SU-DHL-6 (cell line): ENCODE measurements around the gene CRYGS.

Experiments used
- EZH2phosphoT487 ChIP-seq: fragments of 200-600 bp; sonication (generic), shearing (Covaris generic); conservative IDR thresholded peaks from 2 replicates; pipeline ENCODE4 v1.6.1; 2018; ENCODE audit warnings: mild to moderate bottlenecking, antibody characterized with exemption, low read length, moderate library complexity, mixed read lengths
- TF ChIP-seq, protein P1 (sequence below): fragments of 200-600 bp; sonication (generic); IDR thresholded peaks from one replicate; pipeline ENCODE4 v1.5.1; 2017; ENCODE audit warnings: antibody characterized with exemption, mild to moderate bottlenecking, low read length, moderate library complexity; ENCODE audit not compliant: insufficient read depth, poor library complexity, severe bottlenecking

GRCh38 chr3:186489507-186489906, 54.7 kb downstream of the CRYGS start:
- TF ChIP-seq, protein P1, sequence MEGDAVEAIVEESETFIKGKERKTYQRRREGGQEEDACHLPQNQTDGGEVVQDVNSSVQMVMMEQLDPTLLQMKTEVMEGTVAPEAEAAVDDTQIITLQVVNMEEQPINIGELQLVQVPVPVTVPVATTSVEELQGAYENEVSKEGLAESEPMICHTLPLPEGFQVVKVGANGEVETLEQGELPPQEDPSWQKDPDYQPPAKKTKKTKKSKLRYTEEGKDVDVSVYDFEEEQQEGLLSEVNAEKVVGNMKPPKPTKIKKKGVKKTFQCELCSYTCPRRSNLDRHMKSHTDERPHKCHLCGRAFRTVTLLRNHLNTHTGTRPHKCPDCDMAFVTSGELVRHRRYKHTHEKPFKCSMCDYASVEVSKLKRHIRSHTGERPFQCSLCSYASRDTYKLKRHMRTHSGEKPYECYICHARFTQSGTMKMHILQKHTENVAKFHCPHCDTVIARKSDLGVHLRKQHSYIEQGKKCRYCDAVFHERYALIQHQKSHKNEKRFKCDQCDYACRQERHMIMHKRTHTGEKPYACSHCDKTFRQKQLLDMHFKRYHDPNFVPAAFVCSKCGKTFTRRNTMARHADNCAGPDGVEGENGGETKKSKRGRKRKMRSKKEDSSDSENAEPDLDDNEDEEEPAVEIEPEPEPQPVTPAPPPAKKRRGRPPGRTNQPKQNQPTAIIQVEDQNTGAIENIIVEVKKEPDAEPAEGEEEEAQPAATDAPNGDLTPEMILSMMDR, result no peak
- TF ChIP-seq EZH2phosphoT487, result no peak
